ENCODE data around the gene PCSK1N.
"Not testable (repeated sequence)": the region's sequence is repeated elsewhere in the genome, so short reads cannot be mapped to it uniquely, and the experiment has no call there.

The PCSK1N gene, protein sequence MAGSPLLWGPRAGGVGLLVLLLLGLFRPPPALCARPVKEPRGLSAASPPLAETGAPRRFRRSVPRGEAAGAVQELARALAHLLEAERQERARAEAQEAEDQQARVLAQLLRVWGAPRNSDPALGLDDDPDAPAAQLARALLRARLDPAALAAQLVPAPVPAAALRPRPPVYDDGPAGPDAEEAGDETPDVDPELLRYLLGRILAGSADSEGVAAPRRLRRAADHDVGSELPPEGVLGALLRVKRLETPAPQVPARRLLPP

DNA sequence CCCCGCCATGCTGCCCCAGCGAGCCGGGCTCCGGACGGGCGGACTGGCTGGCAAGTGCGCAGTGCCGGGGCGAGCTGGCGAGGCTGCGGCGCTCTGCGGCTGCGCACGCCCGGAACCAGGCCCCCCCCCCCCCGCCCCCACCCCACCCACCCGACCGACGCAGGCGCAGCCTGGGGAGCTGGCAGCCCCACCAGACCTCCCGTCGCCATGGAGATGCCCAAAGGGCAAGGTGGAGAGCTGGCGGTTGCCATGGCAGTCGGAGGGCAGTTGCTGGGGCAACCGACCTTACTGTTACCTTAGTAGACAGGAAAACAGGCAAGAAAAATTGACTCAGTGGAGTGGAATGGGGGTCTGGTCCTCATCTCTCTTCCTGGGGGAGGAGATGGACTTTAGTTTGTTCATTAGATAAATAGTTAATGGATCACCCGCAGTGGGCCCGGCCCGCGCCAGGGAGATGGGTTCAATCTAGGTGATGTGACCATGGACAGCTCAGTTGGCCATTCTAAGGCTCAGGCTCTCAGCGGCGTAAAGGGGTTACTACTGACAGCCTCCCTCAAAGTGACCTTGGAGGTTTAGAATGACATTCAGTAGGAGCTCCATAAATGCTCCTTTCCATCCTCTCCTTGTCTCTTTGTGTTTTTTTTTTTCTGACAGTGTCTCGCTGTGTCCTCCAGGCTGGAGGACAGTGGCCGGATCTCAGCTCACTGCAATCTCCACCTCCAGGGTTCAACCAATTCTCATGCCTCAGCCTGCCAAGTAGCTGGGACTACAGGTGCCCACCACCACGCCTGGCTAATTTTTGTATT, at the start of gene PCSK1N:
PCSK1N (minus strand) TSS at position 87 of the 806 bp plus-strand sequence; CDS start at position 9, 78 bp downstream.
- no peak for DNase-seq

DNA sequence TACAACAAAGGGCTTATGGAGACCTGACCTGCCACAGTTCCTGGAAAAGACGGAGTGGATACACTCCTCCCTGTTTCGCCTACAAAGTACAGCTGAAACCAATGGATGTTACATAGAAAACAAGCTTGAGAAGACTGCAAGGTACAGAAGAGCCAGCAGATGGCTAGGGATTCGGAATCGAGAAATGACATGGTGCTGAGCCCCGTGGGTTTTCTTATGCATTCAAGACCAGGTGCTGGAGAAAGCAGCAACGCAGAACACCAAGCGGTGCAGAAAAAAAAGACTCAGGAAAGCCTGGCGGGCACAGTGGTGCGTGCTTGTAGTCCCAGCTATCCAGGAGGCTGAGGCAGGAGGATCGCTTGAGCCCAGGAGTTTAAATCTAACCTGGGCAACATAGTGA, 48.3 kb upstream of the PCSK1N start:
- peak; percentile 4 for DNase-seq

DNA sequence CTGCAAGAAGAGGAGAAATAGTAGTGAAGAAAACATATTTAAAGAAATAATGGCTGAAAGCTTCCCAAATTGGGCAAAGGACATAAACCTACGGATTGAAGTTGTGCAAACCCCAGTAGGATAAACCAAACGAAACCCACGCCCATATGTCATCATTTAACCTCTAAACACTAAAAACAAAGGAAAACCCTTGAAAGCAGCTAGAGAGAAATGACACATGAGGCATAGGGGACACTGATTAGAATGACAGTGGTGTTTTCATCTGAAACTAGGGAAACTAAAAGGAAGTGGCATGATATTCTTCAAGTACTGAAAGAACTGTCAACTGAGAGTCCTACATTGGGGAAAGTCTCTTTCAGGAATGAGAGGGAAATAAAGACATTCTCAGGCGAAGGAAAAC, 41.5 kb upstream of the PCSK1N start:
- DNase-seq, result not testable (repeated sequence)

DNA sequence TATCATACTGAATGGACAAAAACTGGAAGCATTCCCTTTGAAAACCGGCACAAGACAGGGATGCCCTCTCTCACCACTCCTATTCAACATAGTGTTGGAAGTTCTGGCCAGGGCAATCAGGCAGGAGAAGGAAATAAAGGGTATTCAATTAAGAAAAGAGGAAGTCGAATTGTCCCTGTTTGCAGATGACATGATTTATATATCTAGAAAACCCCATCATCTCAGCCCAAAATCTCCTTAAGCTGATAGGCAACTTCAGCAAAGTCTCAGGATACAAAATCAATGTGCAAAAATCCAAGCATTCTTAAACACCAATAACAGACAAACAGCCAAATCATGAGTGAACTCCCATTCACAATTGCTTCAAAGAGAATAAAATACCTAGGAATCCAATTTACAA, 36.6 kb upstream of the PCSK1N start:
- DNase-seq, result not testable (repeated sequence)

DNA sequence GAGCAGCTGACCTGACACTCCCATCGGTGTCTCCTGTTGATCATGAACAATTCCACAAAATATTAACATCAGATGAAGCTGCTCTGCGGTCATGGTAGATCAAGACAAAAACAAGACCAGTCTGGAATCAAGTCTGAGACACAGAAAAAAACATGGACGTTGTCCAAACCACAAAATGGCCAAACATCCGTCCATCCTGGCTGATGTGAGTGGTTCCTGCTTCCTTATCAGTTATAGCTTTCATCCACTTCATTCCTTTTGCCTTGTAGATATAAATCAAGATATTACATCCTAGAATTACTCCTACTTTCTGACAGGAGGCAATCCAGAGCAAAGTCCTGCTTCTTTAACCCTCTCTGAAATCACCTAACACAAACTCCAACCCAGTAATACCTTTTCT, 28.8 kb upstream of the PCSK1N start:
- DNase-seq, result peak; percentile 67

DNA sequence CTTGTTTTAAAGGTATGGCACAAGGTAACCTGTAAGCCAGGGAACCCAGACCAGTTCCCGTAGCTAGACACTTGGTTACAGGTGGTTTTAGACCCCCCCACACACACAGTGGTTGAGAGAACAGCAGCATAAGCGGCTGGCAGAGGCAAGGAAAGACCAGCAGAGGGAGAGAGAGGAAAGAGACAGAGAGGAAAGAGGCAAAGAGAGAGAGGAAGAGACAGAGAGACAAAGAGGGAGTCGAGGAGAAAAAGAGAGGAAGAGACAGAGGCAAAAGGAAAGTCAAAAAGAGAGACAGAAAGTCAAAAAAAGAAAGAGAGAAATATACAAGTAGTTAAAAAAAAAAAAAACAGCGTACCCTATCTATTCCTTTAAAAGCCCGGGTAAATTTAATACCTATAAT, 19.5 kb upstream of the PCSK1N start:
- peak; percentile 47 for DNase-seq

DNA sequence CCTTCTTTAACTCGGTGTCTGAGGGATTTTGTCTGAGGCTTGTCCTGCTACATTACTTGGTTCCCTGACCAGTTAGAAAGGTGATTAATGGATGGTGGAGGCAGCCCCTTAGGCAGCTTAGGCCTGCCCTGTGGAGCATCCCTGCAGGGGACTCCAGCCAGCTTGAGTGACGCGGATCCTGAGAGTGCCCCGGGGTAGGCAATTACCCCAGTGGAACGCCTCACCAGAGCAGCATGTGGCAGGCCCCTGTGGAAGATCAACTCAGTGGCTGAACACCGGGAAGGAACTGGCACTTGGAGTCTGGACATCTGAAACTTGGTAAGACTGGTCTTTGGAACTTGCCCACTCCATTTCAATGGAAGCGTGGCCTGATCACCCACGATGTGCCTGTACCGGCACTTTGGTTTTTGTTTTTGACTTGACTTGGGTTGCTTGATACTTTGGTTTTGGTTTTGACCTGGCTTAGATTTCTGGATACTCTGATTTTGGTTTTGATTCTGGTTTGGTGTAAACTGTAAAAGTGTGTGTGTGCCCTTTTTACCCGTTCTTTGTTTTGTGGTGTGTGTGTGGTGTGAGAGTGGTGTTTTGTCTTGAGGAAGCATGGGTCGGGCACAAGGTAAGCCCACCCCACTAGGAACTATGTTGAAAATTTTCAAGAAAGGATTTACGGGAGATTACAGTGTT, 18.9 kb upstream of the PCSK1N start:
- DNase-seq, result not testable (repeated sequence)

DNA sequence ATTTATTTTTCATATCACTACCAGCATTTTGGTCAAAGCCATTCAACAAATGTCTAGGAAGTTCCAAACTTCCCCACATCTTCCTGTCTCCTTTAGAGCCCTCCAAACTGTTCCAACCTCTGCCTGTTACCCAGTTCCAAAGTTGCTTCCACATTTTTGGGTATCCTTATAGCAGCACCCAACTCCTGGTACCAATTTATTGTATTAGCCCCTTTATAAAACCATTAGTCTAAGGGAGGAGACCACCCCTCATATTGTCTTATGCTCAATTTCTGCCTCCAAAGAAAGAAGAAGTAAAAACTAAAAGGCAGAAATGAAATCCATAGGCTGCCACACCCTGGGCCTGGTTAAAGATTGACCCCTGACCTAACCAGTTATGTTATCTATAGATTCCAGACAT, 18.1 kb upstream of the PCSK1N start:
- DNase-seq, result not testable (repeated sequence)

DNA sequence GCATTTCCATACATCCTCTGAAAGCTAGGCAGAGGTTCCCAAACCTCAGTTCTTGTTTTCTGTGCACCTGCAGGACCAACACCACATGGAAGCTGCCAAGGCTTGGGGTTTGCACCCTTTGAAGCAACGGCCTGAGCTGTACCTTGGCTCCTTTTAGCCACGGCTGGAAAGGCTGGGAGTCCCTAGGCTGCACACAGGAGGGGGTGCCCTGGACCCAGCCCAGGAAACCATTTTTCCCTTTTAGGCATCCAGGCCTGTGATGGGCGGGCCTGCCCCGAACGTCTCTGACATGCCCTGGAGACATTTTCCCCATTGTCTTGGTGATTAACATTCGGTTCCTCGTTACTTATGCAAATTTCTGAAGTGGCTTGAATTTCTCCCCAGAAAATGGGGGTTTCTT, 17.4 kb upstream of the PCSK1N start:
- DNase-seq, result no peak

DNA sequence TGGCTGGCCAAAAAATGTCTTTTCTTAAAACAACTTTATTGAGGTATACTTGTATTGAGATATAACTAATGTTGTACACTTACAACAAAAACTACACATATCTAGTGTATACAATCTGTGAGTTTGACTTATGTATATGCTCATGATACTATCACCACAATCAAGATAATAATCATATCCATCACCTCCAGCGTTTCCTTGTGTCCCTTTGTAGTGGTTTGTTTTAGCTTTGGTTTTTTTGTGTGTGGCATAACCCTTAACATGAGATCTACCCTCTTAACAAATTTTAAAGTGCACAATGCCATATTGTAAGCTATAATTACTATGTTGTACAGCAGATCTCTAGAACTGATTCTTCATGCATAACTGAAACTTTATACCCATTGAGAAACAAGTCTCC, 13.4 kb upstream of the PCSK1N start:
- DNase-seq, result no peak

DNA sequence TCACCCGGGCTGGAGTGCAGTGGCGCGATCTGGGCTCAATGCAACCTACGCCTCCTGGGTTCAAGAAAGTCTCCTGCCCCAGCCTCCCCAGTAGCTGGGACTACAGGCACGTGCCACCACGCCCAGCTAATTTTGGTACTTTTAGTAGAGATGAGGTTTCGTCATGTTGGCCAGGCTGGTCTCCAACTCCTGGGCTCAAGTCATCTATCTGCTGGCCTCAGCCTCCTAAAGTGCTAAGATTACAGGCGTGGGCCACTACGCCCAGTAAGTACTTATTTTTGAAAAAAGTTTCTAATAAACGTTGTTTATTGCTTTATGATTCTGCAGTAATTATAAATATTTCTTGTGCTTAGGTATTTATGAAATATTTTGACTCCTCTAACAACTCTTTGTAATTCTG, 4.3 kb upstream of the PCSK1N start:
- no peak for DNase-seq

DNA sequence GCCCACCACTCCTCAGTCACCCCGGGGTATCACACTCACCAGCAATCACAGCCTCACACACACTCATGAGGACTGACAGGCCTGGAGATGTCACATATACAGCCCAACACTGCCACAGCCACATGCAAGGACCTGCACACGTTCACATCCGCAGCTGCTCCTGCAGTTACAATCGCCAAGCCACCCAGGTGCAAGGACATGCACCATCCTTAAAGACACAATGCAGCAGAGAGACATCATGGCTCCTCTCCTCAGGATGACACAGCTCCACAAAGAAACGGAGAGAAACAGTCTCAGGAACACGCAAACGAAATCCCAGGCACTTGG, 1.1 kb downstream of the PCSK1N start:
- DNase-seq, result no peak

DNA sequence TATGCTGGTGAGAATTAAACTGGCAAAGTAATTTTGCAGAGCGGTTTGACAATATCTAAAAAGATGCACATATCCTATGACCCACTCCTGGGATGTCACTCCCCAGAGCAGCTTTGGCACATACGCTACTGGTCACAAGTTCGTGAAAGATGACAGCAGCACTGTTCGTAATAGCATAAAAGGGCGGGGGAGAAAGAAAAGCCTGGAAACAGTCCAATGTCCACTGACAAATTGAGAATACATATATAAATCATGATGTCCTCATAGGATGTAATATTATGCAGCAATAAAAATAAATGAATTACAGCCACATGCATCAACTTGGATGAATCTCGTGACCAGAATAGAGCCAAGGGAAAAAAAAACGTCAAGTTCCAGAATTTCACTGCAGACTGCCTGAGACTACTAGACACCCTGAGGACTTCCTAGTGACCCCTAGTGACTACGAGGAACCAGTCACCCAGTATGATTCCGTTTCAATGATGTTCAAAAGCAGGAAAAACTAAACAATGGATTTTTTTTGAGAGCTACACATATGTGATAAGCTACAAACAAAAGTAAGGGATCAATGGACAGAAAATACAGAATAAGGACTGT, 1.8 kb downstream of the PCSK1N start:
- peak; percentile 43 for DNase-seq

DNA sequence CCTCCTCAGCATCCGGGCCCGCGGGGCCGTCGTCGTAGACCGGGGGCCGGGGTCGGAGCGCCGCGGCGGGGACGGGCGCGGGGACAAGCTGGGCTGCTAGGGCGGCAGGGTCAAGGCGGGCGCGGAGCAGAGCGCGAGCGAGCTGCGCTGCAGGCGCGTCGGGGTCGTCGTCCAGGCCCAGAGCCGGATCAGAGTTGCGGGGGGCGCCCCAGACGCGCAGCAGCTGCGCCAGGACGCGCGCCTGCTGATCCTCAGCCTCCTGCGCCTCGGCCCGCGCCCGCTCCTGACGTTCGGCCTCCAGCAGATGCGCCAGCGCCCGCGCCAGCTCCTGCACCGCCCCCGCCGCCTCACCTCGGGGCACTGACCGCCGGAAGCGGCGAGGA, 3.5 kb downstream of the PCSK1N start:
- DNase-seq, result no peak

DNA sequence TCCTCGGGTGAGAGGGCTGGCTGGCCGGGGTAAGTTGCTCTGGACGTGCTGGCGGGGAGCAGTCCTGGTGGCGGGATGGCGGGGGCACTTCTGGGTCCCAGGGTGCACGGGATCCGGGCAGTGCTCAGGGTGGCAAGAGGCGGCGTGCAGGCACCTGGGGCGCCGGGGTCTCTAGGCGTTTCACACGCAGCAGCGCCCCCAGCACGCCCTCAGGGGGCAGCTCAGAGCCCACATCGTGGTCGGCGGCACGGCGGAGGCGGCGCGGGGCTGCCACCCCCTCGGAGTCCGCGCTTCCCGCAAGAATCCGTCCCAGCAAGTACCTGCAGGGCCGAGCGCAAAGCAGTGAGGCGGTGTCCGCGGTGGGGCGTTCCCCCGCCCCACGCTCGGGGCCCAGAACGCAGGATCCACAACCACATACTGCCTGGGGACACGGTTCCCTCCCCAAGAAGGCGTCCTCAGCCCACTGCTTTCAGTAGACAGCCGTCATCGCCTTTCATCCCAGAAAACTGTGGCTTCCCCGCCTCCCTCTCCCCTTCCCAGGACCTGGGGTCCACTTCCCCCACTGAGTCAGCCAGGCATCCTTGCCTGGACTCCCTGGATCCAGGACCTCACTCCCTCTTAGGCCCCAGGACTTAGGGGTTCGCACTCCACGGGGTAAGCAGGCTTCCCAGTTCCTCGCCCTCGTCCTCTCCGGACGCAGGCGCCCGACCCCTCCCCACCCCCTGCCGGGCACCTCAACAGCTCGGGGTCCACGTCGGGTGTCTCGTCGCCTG, 4.1 kb downstream of the PCSK1N start:
- no peak for DNase-seq

DNA sequence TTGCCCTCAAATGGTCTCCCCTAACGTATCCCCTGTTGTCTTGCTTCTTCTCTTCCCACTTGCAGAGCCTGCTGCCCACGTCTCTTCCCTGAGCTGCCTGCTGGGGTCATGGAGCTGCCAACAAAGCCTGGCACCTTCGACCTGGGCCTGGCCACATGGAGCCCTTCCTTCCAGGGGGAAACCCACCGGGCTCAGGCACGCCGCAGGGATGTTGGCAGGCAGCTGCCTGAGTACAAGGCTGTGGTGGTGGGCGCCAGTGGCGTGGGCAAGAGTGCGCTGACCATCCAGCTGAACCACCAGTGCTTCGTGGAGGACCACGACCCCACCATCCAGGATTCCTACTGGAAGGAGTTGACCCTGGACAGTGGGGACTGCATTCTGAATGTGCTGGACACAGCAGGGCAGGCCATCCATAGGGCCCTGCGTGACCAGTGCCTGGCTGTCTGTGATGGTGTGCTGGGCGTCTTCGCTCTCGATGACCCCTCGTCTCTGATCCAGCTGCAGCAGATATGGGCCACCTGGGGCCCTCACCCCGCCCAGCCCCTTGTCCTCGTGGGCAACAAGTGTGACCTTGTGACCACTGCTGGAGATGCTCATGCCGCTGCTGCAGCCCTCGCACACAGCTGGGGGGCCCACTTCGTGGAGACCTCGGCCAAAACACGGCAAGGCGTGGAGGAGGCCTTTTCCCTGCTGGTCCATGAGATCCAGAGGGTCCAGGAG, 6.2 kb downstream of the PCSK1N start:
- no peak for DNase-seq

DNA sequence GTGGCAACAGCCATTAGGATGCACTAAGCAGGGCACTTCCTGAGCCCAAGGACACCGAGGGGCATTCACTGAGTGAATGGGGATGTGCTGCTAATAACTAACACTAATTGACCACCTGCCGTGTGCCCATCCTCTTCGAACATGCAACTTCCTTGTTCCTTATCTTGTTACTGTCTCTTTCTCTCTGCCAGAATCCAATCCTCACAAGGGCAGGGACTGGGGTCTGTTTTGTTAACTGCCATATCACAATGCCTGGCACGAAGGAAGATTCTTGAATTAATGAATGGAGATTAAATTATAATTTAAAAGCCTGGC, 7.8 kb downstream of the PCSK1N start:
- DNase-seq, result no peak

DNA sequence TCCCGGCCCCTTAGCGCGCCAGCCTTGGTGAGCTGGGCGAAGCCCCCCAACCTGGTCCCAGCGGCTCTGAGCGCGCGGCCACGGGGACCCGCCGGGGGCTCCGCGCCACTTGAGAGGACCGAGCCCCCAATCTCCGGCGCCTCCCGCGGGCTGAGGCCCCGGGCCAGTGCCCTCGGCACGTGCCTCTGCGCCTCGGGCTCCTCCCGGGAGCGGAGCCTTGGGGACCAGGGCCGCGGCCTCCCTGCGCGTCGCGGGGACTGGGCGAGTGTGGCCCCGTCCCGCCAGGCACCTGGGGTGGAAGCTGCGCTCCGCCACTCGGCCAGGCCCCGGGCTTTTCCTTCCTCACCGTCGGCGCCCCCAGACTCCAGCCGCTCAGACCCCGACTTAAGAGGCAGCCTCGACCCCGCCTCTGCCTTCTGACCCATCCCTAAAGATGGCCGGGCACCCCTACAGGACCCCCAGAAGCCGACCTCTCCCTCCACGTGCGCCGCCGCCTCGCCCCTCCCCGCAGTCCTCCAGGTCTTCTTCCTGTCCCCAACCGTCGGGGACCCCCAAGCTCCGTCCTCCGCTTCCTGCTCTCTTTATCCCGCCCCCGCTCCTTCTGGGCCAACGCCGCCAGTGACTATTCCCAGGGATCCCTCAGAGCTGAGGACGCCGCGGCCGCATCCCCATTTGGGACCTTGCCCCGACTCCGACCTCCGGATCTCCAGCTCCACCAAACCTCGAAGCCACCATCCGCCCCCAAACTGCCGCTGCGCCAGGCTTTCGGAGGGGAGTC, 8.3 kb downstream of the PCSK1N start:
- DNase-seq, result no peak

DNA sequence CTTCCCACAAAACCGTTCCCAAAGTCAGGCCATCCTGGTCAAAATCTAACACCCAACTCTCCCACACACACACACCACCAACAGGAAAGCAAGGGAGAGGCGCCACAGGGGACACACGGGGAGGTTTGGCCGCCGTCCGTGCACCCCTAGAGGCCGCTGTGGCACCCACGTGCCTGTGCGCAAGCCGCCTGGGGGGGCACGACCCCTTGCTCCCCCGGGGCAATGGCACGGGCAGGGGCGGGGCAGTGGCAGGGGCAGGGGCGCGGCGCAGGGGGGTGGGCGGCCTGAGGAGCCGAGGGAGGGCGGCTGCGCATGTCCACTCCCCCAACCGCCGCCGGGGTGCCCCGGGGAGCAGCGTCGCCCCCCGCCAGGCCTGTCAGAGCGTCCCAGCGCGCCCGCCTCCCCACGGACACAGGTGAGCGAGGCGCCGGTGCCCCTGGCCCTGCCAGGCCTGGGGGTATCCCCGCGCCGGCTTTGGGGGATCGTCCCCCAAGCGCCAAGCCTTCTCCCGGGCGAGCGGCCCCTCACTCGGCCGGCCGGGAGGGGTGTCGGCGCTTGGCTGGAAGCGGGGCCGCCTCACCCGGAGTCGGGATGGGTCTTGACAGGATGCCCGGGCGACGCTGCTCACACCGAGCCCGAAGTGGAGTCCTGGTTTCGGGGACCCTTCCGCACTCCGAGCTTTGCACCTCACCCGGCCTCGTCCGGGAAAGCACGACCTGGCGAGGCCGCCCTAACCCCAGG, 9.1 kb downstream of the PCSK1N start, which contains the start of gene ERAS:
ERAS (plus strand) TSS at position 379 of the 741 bp plus-strand sequence. CDS start 2,611 bp downstream, outside the sequence.
- DNase-seq, result no peak

DNA sequence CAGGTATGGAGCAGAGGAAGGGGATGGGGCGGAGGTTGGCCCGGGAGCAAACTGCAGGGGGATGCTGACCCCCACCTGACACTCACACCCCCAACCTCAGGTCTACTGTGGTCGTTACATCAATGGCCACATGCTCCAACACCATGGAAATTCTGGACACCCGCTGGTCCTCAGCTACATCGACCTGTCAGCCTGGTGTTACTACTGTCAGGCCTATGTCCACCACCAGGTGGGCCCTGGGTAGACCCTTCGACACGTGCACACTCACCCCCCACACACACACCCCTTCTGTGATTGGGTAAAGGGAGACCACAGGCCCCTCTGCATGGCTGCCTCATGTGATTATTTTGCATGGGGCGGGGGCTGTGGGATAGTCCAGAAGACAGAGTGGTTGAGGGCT, 11.3 kb downstream of the PCSK1N start:
- DNase-seq, result no peak

DNA sequence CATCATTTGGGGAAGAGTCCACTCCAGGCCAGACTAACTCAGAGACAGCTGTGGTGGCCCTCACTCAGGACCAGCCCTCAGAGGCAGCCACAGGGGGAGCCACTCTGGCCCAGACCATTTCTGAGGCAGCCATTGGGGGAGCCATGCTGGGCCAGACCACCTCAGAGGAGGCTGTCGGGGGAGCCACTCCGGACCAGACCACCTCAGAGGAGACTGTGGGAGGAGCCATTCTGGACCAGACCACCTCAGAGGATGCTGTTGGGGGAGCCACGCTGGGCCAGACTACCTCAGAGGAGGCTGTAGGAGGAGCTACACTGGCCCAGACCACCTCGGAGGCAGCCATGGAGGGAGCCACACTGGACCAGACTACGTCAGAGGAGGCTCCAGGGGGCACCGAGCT, 12.4 kb downstream of the PCSK1N start:
- DNase-seq, result no peak

Data from OCI-M1 (cell line).